HepG2 (cell line): ENCODE measurements around the gene PITX3. TPM values are rescaled to one million over a fixed set of nuclear protein-coding genes. Genes with fewer than 3 reads are reported as not detected.

ENCODE experiments used
- PAF1 ChIP-seq: IDR thresholded peaks from 2 replicates; pipeline ENCODE4 v1.6.1; 2016; ENCODE audit warnings: missing genetic modification reagents, missing compliant biosample characterization
- RCOR2 ChIP-seq: IDR thresholded peaks from 2 replicates; pipeline ENCODE4 v1.6.1; 2016; ENCODE audit warnings: missing biosample characterization, missing genetic modification reagents
- SMAD9 ChIP-seq: sonication (generic); formaldehyde crosslinking; IDR thresholded peaks from 2 replicates; pipeline ENCODE4 v1.5.1; 2020; ENCODE audit warnings: mild to moderate bottlenecking, missing genetic modification reagents
- SRSF1 ChIP-seq: fragments of 200-400 bp; formaldehyde crosslinking; optimal IDR thresholded peaks from 2 replicates; pipeline ENCODE3; 2017; ENCODE audit warnings: mild to moderate bottlenecking, low read depth, low read length, moderate library complexity
- TSC22D2 ChIP-seq: sonication (generic); formaldehyde crosslinking; IDR thresholded peaks from 2 replicates; pipeline ENCODE4 v1.5.1; 2020; ENCODE audit warnings: missing genetic modification reagents, mild to moderate bottlenecking, borderline replicate concordance
- ZNF792 ChIP-seq: IDR thresholded peaks from 2 replicates; pipeline ENCODE4 v1.6.1; 2016
- ZNF839 ChIP-seq: sonication (generic); formaldehyde crosslinking; IDR thresholded peaks from 2 replicates; pipeline ENCODE4 v1.4.0; 2020; ENCODE audit warnings: missing genetic modification reagents, mild to moderate bottlenecking, borderline replicate concordance
- polyA plus RNA-seq, 8 experiments: library from polyadenylated mRNA; depleted of rRNA in 3 of 8; stranded (reverse) in 7 of 8; unstranded in 1 of 8; fragments of >200 nt; fragmentation: Illumina TruSeq in 4 of 8; extraction: Trizol in 4 of 8; gene quantifications; 2 replicates each; pipeline versions ENCODE4 v1.2.1 to v1.2.3, GENCODE V29; 2011 to 2016; ENCODE audit warnings: low read depth in 4 of 8, missing spikeins in 1 of 8, mixed read lengths in 1 of 8; ENCODE audit not compliant: insufficient read depth in 1 of 8
- total RNA-seq, 5 experiments: library from RNA; depleted of rRNA; stranded (reverse); fragments of >200 nt; fragmentation: Illumina TruSeq; extraction: Trizol; gene quantifications; 2 replicates each; pipeline ENCODE4 v1.2.3, GENCODE V29; 2016; ENCODE audit warnings: low read depth in 1 of 5
- TF ChIP-seq, protein P1 (sequence below): sonication (generic); formaldehyde crosslinking; IDR thresholded peaks from 2 replicates; pipeline ENCODE4 v1.5.0; 2020; ENCODE audit warnings: mild to moderate bottlenecking, missing genetic modification reagents
- TF ChIP-seq, protein P2 (sequence below): sonication (generic); formaldehyde crosslinking; IDR thresholded peaks from 2 replicates; pipeline ENCODE4 v1.5.0; 2020; ENCODE audit warnings: missing genetic modification reagents, mild to moderate bottlenecking, borderline replicate concordance
- TF ChIP-seq, protein P3 (sequence below): sonication (generic); formaldehyde crosslinking; IDR thresholded peaks from 2 replicates; pipeline ENCODE4 v1.5.0; 2020; ENCODE audit warnings: mild to moderate bottlenecking, missing genetic modification reagents, borderline replicate concordance

Gene PITX3
- total and polyA plus RNA-seq, 2 of the 13 experiments (the other 11 are each of a cell fraction or from before 2014, with no cell fraction given): not detected

DNA sequence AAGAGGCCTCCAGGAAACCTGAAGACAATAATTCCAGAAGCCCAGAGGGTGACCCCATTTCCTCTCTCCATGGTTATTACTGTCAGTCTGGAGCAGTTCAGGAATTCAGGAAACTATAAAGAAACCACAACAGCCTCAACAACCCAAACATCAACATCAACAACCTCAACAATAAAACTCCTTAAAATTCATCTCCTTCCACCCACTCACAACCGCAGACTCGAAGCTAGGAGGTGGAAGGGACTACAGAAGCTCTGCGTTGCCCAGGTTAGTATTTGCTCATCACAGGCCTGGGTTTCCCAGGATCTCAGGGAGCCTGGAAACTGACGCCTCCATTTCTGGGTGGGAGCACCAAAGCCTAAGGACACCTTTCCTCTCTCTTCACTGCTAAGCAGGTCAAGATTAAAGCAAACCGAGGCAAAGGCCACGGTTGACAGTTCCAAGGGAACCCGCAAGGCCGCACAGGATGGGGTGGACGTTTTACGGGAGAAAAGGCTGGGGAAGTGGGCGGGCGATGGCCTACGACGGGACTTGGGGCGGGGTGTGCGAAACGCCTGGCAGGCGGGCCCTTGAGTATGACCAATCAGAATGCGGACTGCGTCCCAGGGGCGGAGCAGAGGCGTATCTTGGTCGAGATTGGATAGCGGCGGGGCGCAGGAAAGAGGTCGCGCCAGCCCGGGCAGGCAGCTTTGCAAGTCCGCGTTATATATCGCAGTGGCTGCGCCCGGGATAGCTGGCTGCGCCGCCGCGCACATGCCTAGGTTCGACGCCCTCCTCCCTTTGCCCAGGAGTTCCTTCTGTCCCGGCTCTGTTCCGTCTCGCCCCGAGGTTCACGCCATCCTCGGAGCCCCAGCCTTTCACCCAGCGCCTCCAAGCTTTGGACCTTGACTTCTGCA, 15.4 kb downstream of the PITX3 start, which contains the start of gene ELOVL3 (continued):
- TF ChIP-seq, protein P1, sequence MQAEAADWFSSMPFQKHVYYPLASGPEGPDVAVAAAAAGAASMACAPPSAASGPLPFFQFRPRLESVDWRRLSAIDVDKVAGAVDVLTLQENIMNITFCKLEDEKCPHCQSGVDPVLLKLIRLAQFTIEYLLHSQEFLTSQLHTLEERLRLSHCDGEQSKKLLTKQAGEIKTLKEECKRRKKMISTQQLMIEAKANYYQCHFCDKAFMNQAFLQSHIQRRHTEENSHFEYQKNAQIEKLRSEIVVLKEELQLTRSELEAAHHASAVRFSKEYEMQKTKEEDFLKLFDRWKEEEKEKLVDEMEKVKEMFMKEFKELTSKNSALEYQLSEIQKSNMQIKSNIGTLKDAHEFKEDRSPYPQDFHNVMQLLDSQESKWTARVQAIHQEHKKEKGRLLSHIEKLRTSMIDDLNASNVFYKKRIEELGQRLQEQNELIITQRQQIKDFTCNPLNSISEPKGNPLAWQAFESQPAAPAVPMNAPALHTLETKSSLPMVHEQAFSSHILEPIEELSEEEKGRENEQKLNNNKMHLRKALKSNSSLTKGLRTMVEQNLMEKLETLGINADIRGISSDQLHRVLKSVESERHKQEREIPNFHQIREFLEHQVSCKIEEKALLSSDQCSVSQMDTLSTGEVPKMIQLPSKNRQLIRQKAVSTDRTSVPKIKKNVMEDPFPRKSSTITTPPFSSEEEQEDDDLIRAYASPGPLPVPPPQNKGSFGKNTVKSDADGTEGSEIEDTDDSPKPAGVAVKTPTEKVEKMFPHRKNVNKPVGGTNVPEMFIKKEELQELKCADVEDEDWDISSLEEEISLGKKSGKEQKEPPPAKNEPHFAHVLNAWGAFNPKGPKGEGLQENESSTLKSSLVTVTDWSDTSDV (CRISPR knock-in tag): peak; percentile 83; the same call in 1 of the 2 replicates
- TF ChIP-seq ZNF839 (peak; percentile 92), SMAD9 (CRISPR knock-in tag) (peak; percentile 95; the same call in 1 of the 2 replicates), SRSF1 (no peak), RCOR2 (CRISPR knock-in tag) (no peak), TSC22D2 (no peak), PAF1 (CRISPR knock-in tag) (no peak), ZNF792 (peak; percentile 91)
- TF ChIP-seq, protein P2, sequence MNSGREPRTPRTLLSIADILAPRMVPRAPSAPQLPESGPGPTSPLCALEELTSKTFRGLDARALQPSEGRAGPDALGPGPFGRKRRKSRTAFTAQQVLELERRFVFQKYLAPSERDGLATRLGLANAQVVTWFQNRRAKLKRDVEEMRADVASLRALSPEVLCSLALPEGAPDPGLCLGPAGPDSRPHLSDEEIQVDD (CRISPR knock-in tag): peak; percentile 87; the same call in 1 of the 2 replicates
- TF ChIP-seq, protein P3, sequence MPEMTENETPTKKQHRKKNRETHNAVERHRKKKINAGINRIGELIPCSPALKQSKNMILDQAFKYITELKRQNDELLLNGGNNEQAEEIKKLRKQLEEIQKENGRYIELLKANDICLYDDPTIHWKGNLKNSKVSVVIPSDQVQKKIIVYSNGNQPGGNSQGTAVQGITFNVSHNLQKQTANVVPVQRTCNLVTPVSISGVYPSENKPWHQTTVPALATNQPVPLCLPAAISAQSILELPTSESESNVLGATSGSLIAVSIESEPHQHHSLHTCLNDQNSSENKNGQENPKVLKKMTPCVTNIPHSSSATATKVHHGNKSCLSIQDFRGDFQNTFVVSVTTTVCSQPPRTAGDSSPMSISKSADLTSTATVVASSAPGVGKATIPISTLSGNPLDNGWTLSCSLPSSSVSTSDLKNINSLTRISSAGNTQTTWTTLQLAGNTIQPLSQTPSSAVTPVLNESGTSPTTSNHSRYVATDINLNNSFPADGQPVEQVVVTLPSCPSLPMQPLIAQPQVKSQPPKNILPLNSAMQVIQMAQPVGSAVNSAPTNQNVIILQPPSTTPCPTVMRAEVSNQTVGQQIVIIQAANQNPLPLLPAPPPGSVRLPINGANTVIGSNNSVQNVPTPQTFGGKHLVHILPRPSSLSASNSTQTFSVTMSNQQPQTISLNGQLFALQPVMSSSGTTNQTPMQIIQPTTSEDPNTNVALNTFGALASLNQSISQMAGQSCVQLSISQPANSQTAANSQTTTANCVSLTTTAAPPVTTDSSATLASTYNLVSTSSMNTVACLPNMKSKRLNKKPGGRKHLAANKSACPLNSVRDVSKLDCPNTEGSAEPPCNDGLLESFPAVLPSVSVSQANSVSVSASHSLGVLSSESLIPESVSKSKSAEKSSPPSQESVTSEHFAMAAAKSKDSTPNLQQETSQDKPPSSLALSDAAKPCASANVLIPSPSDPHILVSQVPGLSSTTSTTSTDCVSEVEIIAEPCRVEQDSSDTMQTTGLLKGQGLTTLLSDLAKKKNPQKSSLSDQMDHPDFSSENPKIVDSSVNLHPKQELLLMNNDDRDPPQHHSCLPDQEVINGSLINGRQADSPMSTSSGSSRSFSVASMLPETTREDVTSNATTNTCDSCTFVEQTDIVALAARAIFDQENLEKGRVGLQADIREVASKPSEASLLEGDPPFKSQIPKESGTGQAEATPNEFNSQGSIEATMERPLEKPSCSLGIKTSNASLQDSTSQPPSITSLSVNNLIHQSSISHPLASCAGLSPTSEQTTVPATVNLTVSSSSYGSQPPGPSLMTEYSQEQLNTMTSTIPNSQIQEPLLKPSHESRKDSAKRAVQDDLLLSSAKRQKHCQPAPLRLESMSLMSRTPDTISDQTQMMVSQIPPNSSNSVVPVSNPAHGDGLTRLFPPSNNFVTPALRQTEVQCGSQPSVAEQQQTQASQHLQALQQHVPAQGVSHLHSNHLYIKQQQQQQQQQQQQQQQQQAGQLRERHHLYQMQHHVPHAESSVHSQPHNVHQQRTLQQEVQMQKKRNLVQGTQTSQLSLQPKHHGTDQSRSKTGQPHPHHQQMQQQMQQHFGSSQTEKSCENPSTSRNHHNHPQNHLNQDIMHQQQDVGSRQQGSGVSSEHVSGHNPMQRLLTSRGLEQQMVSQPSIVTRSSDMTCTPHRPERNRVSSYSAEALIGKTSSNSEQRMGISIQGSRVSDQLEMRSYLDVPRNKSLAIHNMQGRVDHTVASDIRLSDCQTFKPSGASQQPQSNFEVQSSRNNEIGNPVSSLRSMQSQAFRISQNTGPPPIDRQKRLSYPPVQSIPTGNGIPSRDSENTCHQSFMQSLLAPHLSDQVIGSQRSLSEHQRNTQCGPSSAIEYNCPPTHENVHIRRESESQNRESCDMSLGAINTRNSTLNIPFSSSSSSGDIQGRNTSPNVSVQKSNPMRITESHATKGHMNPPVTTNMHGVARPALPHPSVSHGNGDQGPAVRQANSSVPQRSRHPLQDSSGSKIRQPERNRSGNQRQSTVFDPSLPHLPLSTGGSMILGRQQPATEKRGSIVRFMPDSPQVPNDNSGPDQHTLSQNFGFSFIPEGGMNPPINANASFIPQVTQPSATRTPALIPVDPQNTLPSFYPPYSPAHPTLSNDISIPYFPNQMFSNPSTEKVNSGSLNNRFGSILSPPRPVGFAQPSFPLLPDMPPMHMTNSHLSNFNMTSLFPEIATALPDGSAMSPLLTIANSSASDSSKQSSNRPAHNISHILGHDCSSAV: no peak
